Stimulated activated CD8-positive, alpha-beta memory T cell treated with anti-CD3 and anti-CD28 coated beads, Interleukin-7, amount 100 ng/mL, for 1 hour (primary cell): Measurements from ENCODE around the gene ADA.
"Not testable (repeated sequence)": the region's sequence is repeated elsewhere in the genome, so short reads cannot be mapped to it uniquely, and the experiment has no call there.

ENCODE experiments used
- DNase-seq, 2 donors: peaks; one replicate each; pipeline ENCODE4 v3.0.0-alpha.2; 2020; ENCODE audit warnings: low read depth in 2 of 2

The ADA gene

GRCh38 chr20:44599715-44600114, 51.8 kb downstream of the ADA start:
- no peak for DNase-seq

DNA sequence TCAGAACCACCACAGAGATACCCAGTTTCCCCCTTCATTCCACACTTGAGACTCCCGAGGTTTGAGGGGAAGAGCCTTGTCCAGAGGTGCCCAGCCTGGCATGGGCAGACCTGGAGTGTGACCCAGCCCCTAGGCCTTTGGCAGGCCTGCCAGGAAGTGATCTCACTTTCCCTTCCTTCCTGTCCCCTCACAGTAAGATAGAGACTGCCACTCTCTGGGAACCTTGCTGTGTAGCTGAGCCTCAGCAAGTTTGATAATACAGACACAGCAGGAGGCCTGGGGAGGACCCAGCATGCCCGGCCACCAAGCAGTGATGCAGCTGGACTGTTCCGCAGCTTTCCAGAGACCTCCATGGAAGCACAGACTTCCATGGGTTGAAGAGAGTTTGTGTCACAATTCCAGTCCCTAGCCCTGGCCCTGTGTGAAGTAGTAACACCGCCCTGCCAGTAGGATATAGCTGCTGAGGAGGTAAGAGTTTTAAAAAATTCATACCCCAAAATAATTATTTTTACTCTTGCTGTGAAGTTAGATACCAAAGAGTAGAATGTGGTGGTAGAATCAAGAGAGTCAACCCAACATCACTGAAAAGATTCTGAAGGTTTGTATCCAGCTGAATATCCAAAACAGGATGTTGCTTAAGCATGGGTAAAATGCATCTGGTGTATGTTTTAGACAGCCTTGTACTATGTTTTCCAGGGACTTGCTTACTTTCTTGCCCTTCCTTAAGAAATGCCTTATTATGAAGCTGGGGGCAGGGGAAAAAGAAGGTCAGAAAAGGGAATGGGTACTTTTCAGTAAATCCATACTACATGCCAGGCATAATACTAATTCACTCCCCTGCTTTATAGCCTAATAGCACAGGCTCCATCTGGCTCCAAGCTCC, 52.8 kb downstream of the ADA start:
- no peak for DNase-seq

DNA sequence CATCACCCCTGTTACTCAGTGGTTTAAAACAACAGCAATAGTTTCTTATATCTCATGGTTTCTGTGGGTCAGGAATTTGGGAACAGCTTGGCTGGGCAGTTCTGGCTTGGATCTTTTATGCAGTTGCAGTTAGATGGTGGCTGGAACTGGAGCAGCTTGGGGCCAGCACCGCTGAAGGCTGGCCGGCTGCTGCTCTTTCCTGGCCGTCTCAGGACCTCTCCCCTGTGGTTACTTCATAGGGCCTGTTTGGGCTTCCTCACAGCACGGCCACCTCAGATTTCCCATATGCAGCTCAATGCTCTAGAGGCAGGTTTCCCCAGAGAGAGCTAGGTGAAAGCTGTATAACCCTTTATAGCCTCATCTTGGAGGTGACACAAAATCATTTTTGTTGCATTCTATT, 53.6 kb downstream of the ADA start:
- DNase-seq = no peak

DNA sequence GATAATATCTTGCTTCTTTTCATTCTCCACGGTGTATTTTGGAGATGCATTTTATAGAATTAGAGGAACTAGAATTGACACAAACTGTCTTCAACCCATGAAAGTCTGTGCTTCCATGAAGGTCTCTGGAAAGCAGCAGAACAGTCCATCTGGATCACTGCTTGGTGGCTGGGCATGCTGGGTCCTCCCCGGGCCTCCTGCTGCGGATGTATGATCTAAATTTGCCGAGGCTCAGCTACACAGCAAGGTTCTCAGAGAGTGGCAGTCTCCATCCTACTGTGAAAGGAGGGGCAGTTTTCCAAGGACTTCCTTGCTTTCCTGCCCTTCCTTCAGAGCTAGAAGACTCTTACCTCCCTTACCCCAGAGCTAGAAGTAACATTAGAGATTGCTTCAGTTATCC, 54.0 kb downstream of the ADA start:
- no peak for DNase-seq

DNA sequence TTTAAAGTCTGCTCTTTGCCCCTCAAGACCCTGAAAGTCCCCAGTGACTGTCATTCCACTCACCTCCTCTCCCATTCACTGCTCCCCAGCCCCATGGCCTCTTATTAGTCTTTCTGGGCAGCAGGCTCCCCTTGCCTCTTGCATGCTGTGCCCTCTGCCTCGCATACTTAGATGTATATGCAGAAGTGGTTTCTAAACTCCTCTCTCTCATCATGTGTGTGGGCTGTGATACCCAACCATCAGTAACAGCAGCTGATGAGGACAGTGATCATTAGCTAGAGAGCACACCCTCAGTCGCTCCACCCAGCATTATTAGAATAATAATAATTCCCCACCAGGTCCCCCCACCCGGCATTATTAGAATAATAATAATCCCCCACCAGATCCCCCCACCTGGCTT, 54.6 kb downstream of the ADA start:
- DNase-seq = no peak

DNA sequence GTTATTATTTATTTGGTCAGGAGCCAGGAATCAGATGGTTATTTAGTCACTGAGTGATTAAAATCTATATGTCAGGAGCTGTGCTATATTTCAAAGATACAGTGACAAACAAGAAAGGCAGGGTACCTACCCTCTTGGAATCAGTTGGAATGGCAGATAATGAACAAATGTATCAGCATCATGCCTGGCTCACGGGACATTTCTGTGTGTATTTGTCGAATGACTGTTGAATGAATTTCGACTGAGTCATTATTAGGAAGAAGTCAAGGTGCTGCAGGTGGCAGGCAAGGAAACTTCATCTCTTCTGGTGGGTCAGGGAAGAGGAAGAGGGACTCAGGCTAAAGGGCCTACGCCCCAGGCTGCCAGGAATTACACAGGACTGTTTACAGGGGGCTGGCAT, 55.5 kb downstream of the ADA start:
- no peak for DNase-seq

- no peak for DNase-seq
Observed at GRCh38 chr20:44594730-44595129, 56.8 kb downstream of the ADA start.

GRCh38 chr20:44593751-44594150, 57.7 kb downstream of the ADA start:
- DNase-seq = no peak

- no peak for DNase-seq
Observed at GRCh38 chr20:44592366-44592765, 59.1 kb downstream of the ADA start.

GRCh38 chr20:44590980-44591778, 60.3 kb downstream of the ADA start:
- DNase-seq = no peak

- DNase-seq = no peak
Observed at GRCh38 chr20:44589537-44589936, 62.0 kb downstream of the ADA start.

DNA sequence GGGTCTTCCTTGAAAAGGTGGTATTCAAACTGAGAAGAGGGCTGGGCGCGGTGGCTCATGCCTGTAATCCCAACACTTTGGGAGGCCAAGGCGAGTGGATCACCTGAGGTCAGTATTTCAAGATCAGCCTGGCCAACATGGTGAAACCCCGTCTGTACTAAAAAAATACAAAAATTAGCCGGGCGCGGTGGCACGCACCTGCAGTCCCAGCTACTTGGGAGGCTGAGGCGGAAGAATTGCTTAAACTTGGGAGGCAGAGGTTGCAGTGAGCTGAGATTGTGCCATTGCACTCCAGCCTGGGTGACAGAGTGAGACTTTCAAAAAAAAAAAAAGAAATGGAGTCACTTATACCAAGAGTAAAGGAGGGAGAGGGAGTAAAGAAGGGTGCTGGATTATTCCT, 63.2 kb downstream of the ADA start:
- not testable (repeated sequence) for DNase-seq

DNA sequence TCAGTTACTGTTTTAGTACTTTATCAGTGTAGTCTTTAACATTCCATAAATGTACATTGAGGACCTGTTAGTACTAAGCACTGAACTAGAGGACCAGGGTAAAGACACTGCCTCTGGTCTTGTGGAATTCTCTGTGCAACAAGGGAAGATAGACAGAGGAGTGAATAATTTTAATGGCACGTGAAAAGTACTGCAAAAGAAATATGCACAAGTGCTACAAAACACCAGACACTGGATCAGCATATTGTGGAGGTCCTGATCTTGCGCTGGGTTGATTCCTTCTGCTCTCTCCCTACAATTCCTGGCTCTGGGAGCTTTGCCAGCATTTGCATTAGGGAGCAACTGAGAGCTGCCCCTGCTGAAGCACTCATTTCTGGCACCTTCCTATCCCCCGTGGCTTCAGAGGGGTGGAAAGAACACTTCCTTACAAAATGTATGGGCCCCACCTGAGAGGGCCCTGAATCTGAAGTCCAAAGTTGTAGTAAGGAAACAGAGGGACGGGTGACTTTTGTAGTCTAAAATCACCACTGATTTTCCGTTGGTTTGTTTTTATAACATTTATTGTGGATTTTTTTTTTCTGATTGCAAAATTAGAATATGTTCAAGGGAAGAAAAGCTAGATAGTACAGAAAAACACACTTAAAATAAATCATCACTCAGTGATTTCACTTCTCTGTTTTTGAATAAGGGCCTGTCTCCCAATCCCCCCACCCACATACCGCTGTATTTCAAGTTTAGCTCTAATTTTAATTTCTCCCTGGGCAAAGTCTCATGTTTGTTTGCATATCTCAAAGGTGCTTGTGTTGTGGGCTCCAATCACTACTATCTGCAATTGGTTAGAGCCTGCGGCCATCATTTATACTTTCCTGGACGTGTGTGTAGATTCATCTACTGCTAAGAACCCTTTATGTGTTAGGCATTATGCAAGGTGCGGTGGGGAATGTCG, 64.2 kb downstream of the ADA start:
- DNase-seq = no peak

- no peak for DNase-seq
Observed at GRCh38 chr20:44586289-44586911, 65.1 kb downstream of the ADA start.

DNA sequence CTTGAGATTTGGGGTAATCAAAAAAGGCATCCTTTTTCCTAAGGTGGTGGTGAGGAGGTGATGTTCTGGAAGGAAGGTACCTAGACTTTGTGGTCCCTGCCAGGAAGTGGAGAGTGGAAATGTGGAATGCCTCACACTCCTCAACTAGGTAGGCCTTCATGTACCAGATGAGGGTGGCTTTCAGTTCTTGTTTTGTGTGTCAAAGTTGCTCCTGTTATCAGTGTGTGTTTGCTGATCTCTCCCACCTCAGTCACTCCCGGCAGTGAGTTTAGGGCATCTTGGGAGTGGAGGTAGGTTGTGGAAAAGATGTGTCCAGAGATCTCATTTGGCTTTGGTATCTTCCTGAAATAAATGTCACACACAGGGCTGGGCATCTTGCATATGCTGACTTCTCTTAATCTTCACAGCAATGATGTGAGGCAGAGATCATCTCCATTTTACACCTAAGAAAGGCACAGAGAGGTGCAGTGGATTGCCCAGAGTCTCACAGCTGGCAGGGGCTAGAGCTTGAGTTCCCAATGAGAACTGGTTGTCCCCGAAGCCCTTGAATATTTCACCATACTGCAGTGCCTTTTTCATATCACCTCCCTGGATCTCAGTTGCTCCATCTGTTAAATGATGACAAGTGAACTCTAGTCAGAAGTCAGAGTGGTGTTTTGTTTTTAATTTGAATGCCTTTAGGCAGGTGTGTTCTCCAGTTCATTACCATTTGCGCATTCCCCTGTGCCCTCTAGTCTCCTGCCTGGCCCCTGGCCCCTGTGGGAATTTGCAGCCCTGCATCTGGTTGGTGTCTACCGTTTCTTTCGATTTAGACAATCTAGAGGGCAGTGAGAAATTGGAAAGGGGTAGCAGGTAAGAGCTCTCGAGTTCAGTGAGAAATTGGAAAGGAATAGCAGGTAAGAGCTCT, 66.2 kb downstream of the ADA start:
- no peak for DNase-seq

DNA sequence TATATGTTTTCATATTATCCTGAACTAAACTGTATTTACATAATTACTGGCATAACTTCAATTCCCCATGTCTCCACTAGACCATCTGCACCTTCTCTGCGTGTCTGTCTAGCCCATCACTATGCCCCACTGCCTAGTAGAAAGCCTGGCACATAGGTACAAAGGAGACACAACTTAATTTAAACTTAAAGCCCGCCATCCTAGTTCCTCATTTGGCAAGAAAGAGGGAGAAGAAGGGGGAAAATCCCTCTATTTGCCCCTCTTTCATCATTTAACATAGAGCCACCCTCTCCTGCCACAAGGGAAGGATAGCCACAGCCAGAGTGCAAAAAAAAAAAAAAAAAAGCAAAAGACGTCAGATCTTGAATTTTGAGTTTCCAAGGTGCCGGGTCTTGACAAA, 67.3 kb downstream of the ADA start:
- no peak for DNase-seq

GRCh38 chr20:44583157-44583556, 68.3 kb downstream of the ADA start:
- DNase-seq = no peak

DNA sequence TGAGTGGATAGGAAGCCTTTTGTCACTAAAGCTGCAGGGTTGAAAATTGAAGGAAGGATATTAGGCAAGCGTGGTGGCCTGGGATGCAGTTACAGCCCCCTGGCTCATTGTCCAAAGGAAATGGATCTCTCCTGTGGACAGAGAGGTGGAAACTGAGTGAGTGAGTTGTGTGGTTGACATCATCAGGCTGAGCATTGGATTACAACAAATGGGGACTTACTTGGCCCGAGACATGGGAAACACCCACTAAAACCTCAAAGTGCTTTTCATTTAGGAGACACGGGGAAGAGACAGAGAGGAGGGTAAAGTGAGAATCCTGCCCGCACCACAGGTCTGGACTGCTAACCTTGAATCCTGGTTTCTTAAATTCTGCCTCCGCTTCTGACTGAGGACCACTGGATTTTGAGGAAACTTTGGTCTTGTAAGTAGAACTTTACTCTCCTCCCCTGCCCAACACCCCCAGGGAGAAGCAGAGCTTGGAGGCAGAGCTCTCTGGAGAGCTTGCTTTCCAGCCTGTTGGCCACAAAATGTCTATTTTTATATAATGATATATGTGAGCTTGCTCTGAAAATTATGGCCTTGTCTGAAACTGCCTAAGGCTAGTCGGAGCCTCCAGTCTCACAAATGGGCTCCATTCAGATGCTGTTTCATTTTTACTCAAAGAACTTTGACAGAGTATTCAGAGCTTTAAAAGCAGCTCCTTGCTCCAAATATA, 69.0 kb downstream of the ADA start, which contains the start of gene PKIG:
Gene PKIG (plus strand): TSS at position 269 of the 715 bp plus-strand sequence. CDS start 31,978 bp downstream, outside the sequence.
- DNase-seq = no peak

- no peak for DNase-seq
Observed at GRCh38 chr20:44581515-44581914, 70.0 kb downstream of the ADA start.
